Cardiac muscle cell (in vitro differentiated cells and primary cell): ENCODE measurements around the gene BMERB1. TPM values are rescaled to one million over a fixed set of nuclear protein-coding genes. Genes with fewer than 3 reads are reported as not detected.
"Not testable (repeated sequence)": the region's sequence is repeated elsewhere in the genome, so short reads cannot be mapped to it uniquely, and the experiment has no call there.

Experiments
- DNase-seq, 2 donors: peaks; one replicate each; pipeline versions ENCODE4 v3.0.0 to v3.0.0-alpha.2; 2010 to 2017; ENCODE audit warnings: low read depth in 1 of 2, low spot score in 1 of 2
- H3K27ac ChIP-seq: fragments of 200-600 bp; sonication (generic); 2 replicates; pipeline ENCODE4 v1.5.1; 2016
- H3K27me3 ChIP-seq: fragments of 200-600 bp; sonication (generic); 2 replicates; pipeline ENCODE4 v1.6.0; 2016; ENCODE audit warnings: control low read depth
- H3K36me3 ChIP-seq: fragments of 200-600 bp; sonication (generic); 2 replicates; pipeline ENCODE4 v1.5.1; 2016; ENCODE audit warnings: control low read depth
- H3K4me1 ChIP-seq: fragments of 200-600 bp; sonication (generic); 2 replicates; pipeline ENCODE4 v1.8.1; 2017; ENCODE audit warnings: low read depth, mild to moderate bottlenecking, mixed run types
- H3K4me3 ChIP-seq: fragments of 200-600 bp; sonication (generic); 2 replicates; pipeline ENCODE4 v1.5.1; 2016; ENCODE audit warnings: mild to moderate bottlenecking
- H3K9me3 ChIP-seq: fragments of 200-600 bp; sonication (generic); 2 replicates; pipeline ENCODE4 v1.5.1; 2017; ENCODE audit warnings: low read depth, mild to moderate bottlenecking, control low read depth
- polyA plus RNA-seq: library from polyadenylated mRNA; unstranded; fragments of >200 nt; fragmentation: Nextera tagmentation; extraction: Ambion mirVana; gene quantifications from 2 replicates; pipeline ENCODE4 v1.2.1, GENCODE V29; 2016
- total RNA-seq: library from RNA; depleted of rRNA; stranded (reverse); fragments of >200 nt; gene quantifications from 2 replicates; pipeline ENCODE4 v1.2.3, GENCODE V29; 2016
- TF ChIP-seq, protein P1 (sequence below): IDR thresholded peaks from 2 replicates; pipeline ENCODE4 v1.5.1; 2012; ENCODE audit warnings: low read depth, mild to moderate bottlenecking, low read length

BMERB1 gene
- total and polyA plus RNA-seq, 2 experiments from 2014 or later, result 15.2 to 22.1 TPM

DNA sequence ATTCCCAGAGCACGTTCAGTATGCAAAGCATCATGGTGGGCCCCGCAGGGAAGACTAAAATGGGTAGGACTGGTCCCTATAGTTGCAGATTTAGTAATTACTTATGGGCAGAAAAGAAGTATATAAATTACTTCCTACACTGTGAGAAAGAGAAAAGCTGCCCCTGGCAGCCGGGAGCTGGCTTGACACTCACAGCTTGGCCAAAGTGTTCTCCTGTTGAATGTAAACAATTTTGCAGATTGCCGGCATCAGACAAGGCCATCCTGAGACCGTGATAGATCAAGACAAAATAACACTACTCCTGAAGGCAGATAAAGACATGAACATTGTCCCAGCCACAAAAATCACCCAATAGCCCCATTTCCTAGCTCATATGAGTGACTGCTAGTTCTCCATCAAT, 110.0 kb downstream of the BMERB1 start:
- no peaks in the 10 kb centered on the region for H3K27me3 ChIP-seq
- DNase-seq, result no peak
- H3K4me3 ChIP-seq, result no peak overlapping the region
- TF ChIP-seq, protein P1, sequence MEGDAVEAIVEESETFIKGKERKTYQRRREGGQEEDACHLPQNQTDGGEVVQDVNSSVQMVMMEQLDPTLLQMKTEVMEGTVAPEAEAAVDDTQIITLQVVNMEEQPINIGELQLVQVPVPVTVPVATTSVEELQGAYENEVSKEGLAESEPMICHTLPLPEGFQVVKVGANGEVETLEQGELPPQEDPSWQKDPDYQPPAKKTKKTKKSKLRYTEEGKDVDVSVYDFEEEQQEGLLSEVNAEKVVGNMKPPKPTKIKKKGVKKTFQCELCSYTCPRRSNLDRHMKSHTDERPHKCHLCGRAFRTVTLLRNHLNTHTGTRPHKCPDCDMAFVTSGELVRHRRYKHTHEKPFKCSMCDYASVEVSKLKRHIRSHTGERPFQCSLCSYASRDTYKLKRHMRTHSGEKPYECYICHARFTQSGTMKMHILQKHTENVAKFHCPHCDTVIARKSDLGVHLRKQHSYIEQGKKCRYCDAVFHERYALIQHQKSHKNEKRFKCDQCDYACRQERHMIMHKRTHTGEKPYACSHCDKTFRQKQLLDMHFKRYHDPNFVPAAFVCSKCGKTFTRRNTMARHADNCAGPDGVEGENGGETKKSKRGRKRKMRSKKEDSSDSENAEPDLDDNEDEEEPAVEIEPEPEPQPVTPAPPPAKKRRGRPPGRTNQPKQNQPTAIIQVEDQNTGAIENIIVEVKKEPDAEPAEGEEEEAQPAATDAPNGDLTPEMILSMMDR, result no peak
- no peaks in the 10 kb centered on the region for H3K36me3 ChIP-seq
- no peaks in the 10 kb centered on the region for H3K9me3 ChIP-seq
- no peak overlapping the region for H3K27ac ChIP-seq
- H3K4me1 ChIP-seq, result no peaks in the 10 kb centered on the region

DNA sequence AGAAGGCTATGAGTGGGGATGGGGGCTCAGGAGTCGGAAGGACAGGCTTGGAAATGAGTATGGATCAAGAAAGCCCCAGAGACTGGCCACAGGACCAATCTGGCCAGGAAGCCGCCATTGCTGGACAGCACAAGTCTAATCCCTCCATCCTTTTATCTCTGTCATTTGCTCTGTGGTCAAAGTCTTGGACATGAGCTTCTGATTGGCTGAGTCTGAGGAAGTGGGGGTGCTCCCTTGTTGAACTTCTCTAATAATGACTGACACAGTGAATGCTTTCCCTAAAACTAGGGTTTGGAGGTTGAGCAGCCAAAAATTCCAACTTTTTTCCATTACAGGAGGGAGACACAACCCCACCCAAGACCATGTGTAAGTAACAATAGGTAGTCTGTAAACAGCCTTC, 111.2 kb downstream of the BMERB1 start:
- H3K27me3 ChIP-seq, result no peaks in the 10 kb centered on the region
- DNase-seq, result no peak
- TF ChIP-seq, protein P1, result no peak
- no peaks in the 10 kb centered on the region for H3K4me1 ChIP-seq
- H3K9me3 ChIP-seq, result no peaks in the 10 kb centered on the region
- H3K27ac ChIP-seq, result no peak overlapping the region
- no peak overlapping the region for H3K4me3 ChIP-seq
- no peaks in the 10 kb centered on the region for H3K36me3 ChIP-seq

DNA sequence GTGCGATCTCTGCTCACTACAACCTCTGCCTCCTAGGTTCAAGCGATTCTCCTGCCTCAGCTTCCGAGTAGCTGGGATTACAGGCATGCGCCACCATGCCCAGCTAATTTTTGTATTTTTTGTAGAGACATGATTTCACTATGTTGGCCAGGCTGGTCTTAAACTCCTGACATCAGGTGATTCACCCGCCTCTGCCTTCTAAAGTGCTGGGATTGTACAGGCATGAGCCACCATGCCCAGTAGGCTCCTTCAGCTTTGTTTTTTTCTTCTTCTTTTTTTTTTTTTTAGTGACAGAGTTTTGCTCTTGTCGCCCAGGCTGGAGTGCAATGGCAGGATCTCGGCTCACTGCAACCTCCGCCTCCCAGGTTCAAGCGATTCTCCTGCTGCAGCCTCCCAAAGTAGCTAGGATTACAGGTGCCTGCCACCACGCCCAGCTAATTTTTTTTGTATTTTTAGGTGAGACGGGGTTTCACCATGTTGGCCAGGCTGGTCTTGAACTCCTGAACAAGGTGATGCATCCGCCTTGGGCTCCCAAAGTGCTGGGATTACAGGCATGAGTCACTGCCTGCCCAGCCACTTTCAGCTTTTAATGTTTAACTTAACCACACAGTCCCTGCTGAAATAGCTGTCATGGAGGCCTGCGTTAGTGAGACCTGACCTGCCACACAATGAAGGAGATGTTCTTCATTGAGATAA, 112.8 kb downstream of the BMERB1 start:
- not testable (repeated sequence) for H3K27me3 ChIP-seq, H3K9me3 ChIP-seq, H3K4me1 ChIP-seq, H3K27ac ChIP-seq, H3K36me3 ChIP-seq, DNase-seq, H3K4me3 ChIP-seq

DNA sequence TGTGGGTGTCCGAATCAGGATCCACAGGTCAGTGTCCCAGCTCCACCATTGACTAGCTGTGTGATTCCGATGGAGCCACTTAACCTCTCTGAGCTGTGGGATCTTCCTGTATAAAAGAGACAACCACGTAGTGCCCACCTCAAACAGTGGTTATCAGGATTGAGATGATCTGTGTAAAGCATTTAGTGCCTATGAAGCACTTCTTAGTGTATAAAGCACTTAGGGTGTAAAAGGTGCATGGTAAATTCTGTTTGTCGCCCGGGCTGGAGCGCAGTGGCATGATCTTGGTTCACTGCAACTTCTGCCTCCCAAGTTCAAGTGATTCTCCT, 113.3 kb downstream of the BMERB1 start:
- Histone ChIP-seq H3K27ac (no peak overlapping the region), H3K36me3 (no peaks in the 10 kb centered on the region), H3K27me3 (no peaks in the 10 kb centered on the region), H3K4me3 (no peak overlapping the region), H3K9me3 (no peaks in the 10 kb centered on the region), H3K4me1 (no peaks in the 10 kb centered on the region)
- TF ChIP-seq, protein P1, result no peak
- no peak for DNase-seq

DNA sequence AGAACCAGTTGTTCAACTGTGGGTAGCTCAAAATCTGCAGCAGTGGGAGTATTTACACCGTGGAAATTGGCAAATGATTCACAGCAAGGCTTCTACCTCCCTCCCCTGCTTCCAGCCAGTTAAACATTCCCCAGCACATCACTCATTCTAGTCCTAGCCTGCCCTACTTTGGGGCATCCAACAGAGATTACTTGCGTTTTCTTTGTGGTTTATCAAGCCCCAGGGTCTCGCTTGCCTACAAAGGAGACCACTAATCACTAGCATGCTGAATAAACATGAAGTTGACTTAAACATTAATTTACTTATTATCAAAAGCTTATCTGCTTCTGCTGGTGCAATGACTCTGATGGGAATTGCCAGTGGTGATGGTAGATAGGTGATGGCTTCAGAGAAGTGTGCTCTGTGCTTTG, 114.1 kb downstream of the BMERB1 start:
- H3K27ac ChIP-seq, result no peak overlapping the region
- DNase-seq, result no peak

DNA sequence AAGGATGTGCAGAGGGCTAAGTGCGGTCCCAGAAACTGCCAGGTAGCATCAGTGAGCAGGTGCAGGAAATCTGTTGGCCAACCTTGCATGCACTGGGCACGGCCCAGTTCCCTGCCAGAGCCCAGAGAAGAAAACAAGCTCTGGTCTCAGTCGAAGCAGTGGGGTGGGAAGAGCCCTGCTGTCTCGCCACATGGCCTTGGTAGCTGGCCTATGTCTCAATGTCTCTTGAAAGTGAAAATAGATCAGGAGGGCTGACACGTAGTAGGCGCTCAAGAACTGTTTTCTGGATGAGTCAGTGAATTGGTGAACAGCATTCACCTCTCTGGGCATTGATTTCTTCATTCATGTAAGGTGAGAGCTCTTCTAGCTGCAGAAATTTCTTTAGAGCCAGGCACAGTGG, 118.1 kb downstream of the BMERB1 start:
- TF ChIP-seq, protein P1, result no peak
- H3K27ac ChIP-seq, result no peak overlapping the region

More for the DNA sequence above, 114.1 kb downstream of the BMERB1 start:
- H3K4me3 ChIP-seq, result no peak overlapping the region
- H3K27me3 ChIP-seq, result no peaks in the 10 kb centered on the region
- TF ChIP-seq, protein P1, result no peak
- no peaks in the 10 kb centered on the region for H3K36me3 ChIP-seq
- H3K9me3 ChIP-seq, result no peaks in the 10 kb centered on the region
- H3K4me1 ChIP-seq, result no peaks in the 10 kb centered on the region

More for the DNA sequence above, 118.1 kb downstream of the BMERB1 start:
- no peak overlapping the region for H3K4me3 ChIP-seq
- no peaks in the 10 kb centered on the region for H3K4me1 ChIP-seq
- no peaks in the 10 kb centered on the region for H3K27me3 ChIP-seq
- no peaks in the 10 kb centered on the region for H3K9me3 ChIP-seq
- H3K36me3 ChIP-seq, result no peaks in the 10 kb centered on the region
- DNase-seq, result no peak
